ENCODE results near the gene CPVL.

The CPVL gene

DNA sequence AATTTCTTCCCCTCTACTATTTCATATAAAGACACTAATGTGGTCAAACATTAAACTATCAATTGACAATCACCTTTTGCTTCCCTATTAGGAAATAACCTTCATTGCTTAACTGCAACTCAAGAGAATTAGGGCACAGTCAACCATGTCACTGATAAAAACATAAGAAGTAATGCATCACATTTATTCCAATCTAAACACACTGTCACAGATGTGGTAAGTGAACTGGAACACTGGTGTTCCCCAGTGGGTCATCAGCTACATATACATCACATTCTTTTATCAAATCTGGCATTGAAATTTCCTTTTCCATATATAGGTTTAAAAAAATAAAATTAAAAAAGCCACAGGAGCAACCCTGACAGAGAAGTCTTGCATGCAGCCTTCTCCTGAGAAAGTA is 191.9 kb downstream of the CPVL start:
- POLR2A ChIA-PET: interaction anchor here (0.6 kb wide), 1 partner anchor 261 kb away, joined by 3 read pairs; no protein-coding TSS in a partner anchor
- Histone ChIP-seq H3K4me3 (ENCODE audit: low read depth, low read length) (no peak overlapping the region), H3K4me1 (ENCODE audit: control insufficient read depth, insufficient read depth, low read length) (no peaks in the 10 kb centered on the region), H3K27ac (ENCODE audit: extremely low read depth, low read depth, low read length) (no peak overlapping the region), H3K9me3 (ENCODE audit: control insufficient read depth, insufficient read depth, low read depth, low read length) (no peaks in the 10 kb centered on the region), H3K36me3 (ENCODE audit: control insufficient read depth in 2 of 2, insufficient read depth in 1 of 2, low read length in 2 of 2) (no peaks in the 10 kb centered on the region)
- TF ChIP-seq HOXD13 (CRISPR knock-in tag; IDR thresholded peaks at IDR 0.05; ENCODE audit: borderline replicate concordance): no peak
- TF ChIP-seq ZNF48 (tag by site-specific recombination; IDR thresholded peaks at IDR 0.05): no peak
- no peak for TF ChIP-seq SALL2 (tag by site-specific recombination; IDR thresholded peaks at IDR 0.05; ENCODE audit: borderline replicate concordance)
- TF ChIP-seq, protein P1, sequence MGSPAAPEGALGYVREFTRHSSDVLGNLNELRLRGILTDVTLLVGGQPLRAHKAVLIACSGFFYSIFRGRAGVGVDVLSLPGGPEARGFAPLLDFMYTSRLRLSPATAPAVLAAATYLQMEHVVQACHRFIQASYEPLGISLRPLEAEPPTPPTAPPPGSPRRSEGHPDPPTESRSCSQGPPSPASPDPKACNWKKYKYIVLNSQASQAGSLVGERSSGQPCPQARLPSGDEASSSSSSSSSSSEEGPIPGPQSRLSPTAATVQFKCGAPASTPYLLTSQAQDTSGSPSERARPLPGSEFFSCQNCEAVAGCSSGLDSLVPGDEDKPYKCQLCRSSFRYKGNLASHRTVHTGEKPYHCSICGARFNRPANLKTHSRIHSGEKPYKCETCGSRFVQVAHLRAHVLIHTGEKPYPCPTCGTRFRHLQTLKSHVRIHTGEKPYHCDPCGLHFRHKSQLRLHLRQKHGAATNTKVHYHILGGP (tag by site-specific recombination; IDR thresholded peaks at IDR 0.05): no peak
- TF ChIP-seq, protein P2, sequence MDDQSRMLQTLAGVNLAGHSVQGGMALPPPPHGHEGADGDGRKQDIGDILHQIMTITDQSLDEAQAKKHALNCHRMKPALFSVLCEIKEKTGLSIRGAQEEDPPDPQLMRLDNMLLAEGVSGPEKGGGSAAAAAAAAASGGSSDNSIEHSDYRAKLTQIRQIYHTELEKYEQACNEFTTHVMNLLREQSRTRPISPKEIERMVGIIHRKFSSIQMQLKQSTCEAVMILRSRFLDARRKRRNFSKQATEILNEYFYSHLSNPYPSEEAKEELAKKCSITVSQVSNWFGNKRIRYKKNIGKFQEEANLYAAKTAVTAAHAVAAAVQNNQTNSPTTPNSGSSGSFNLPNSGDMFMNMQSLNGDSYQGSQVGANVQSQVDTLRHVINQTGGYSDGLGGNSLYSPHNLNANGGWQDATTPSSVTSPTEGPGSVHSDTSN (CRISPR knock-in tag; IDR thresholded peaks at IDR 0.05): no peak
- TF ChIP-seq KLF8 (tag by site-specific recombination; IDR thresholded peaks at IDR 0.05): no peak
- CTCF ChIA-PET: interaction anchor here (0.6 to 6.0 kb wide), 5 partner anchors 10 to 49 kb away, joined by 3 to 86 read pairs (median 9); no protein-coding TSS in a partner anchor

- Histone ChIP-seq H3K4me3 (ENCODE audit: low read depth, low read length) (no peak overlapping the region), H3K36me3 (ENCODE audit: control insufficient read depth in 2 of 2, insufficient read depth in 1 of 2, low read length in 2 of 2) (no peaks in the 10 kb centered on the region), H3K9me3 (ENCODE audit: control insufficient read depth, insufficient read depth, low read depth, low read length) (no peaks in the 10 kb centered on the region), H3K4me1 (ENCODE audit: control insufficient read depth, insufficient read depth, low read length) (no peaks in the 10 kb centered on the region), H3K27ac (ENCODE audit: extremely low read depth, low read depth, low read length) (no peak overlapping the region)
- CTCF ChIA-PET: interaction anchor here (0.8 to 6.0 kb wide), 5 partner anchors 12 to 143 kb away, joined by 4 to 86 read pairs (median 5); no protein-coding TSS in a partner anchor
- POLR2A ChIA-PET: no interaction called here
- no peak for TF ChIP-seq TSHZ1 (tag by site-specific recombination; IDR thresholded peaks at IDR 0.05; ENCODE audit: borderline replicate concordance)
- no peak for TF ChIP-seq REPIN1 (tag by site-specific recombination; IDR thresholded peaks at IDR 0.05; ENCODE audit: low read depth)
- TF ChIP-seq, protein P3, sequence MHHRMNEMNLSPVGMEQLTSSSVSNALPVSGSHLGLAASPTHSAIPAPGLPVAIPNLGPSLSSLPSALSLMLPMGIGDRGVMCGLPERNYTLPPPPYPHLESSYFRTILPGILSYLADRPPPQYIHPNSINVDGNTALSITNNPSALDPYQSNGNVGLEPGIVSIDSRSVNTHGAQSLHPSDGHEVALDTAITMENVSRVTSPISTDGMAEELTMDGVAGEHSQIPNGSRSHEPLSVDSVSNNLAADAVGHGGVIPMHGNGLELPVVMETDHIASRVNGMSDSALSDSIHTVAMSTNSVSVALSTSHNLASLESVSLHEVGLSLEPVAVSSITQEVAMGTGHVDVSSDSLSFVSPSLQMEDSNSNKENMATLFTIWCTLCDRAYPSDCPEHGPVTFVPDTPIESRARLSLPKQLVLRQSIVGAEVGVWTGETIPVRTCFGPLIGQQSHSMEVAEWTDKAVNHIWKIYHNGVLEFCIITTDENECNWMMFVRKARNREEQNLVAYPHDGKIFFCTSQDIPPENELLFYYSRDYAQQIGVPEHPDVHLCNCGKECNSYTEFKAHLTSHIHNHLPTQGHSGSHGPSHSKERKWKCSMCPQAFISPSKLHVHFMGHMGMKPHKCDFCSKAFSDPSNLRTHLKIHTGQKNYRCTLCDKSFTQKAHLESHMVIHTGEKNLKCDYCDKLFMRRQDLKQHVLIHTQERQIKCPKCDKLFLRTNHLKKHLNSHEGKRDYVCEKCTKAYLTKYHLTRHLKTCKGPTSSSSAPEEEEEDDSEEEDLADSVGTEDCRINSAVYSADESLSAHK (tag by site-specific recombination; IDR thresholded peaks at IDR 0.05): no peak
- no peak for TF ChIP-seq ZSCAN5A (tag by site-specific recombination; IDR thresholded peaks at IDR 0.05)
- TF ChIP-seq ZNF133 (tag by site-specific recombination; IDR thresholded peaks at IDR 0.05): no peak
- TF ChIP-seq, protein P4, sequence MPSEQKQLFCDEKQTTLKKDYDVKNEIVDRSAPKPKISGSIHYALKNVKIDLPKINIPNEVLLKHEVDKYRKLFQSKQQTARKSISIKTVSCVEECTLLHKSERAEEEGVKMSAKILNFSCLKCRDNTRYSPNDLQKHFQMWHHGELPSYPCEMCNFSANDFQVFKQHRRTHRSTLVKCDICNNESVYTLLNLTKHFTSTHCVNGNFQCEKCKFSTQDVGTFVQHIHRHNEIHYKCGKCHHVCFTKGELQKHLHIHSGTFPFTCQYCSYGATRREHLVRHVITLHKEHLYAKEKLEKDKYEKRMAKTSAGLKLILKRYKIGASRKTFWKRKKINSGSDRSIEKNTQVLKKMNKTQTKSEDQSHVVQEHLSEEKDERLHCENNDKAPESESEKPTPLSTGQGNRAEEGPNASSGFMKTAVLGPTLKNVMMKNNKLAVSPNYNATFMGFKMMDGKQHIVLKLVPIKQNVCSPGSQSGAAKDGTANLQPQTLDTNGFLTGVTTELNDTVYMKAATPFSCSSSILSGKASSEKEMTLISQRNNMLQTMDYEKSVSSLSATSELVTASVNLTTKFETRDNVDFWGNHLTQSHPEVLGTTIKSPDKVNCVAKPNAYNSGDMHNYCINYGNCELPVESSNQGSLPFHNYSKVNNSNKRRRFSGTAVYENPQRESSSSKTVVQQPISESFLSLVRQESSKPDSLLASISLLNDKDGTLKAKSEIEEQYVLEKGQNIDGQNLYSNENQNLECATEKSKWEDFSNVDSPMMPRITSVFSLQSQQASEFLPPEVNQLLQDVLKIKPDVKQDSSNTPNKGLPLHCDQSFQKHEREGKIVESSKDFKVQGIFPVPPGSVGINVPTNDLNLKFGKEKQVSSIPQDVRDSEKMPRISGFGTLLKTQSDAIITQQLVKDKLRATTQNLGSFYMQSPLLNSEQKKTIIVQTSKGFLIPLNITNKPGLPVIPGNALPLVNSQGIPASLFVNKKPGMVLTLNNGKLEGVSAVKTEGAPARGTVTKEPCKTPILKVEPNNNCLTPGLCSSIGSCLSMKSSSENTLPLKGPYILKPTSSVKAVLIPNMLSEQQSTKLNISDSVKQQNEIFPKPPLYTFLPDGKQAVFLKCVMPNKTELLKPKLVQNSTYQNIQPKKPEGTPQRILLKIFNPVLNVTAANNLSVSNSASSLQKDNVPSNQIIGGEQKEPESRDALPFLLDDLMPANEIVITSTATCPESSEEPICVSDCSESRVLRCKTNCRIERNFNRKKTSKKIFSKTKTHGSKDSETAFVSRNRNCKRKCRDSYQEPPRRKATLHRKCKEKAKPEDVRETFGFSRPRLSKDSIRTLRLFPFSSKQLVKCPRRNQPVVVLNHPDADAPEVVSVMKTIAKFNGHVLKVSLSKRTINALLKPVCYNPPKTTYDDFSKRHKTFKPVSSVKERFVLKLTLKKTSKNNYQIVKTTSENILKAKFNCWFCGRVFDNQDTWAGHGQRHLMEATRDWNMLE (tag by site-specific recombination; conservative IDR thresholded peaks at IDR 0.05; ENCODE audit: low read depth): no peak
- TF ChIP-seq ZFP41 (tag by site-specific recombination; IDR thresholded peaks at IDR 0.05; ENCODE audit: borderline replicate concordance): no peak
- TF ChIP-seq, protein P5, sequence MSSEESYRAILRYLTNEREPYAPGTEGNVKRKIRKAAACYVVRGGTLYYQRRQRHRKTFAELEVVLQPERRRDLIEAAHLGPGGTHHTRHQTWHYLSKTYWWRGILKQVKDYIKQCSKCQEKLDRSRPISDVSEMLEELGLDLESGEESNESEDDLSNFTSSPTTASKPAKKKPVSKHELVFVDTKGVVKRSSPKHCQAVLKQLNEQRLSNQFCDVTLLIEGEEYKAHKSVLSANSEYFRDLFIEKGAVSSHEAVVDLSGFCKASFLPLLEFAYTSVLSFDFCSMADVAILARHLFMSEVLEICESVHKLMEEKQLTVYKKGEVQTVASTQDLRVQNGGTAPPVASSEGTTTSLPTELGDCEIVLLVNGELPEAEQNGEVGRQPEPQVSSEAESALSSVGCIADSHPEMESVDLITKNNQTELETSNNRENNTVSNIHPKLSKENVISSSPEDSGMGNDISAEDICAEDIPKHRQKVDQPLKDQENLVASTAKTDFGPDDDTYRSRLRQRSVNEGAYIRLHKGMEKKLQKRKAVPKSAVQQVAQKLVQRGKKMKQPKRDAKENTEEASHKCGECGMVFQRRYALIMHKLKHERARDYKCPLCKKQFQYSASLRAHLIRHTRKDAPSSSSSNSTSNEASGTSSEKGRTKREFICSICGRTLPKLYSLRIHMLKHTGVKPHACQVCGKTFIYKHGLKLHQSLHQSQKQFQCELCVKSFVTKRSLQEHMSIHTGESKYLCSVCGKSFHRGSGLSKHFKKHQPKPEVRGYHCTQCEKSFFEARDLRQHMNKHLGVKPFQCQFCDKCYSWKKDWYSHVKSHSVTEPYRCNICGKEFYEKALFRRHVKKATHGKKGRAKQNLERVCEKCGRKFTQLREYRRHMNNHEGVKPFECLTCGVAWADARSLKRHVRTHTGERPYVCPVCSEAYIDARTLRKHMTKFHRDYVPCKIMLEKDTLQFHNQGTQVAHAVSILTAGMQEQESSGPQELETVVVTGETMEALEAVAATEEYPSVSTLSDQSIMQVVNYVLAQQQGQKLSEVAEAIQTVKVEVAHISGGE (tag by site-specific recombination; conservative IDR thresholded peaks at IDR 0.05; ENCODE audit: low read depth): no peak
Measured at GRCh38 chr7:28953633-28954032, 192.7 kb downstream of the CPVL start.

Measured in HEK293 (cell line).